ENCODE results near the gene PCSK6.

The PCSK6 gene

DNA sequence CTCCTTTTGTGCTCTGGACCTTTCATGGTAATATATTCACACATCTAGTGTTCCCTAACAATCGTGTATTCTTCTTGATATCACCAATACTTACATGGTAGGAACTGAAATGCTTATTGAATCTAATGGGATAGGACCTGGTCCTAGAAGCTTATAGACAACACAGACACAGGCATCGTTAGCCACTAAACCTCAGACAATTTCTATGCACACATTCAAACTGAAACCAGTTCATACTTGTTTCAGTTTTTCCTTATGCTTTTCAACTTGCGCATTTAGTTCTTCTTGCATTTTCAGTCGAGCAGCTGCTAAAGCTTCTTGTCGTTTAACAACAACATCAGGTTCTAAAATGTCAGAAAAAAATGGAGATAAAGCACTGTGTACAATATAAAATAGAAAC is 214.5 kb downstream of the PCSK6 start:
- DNase-seq (ENCODE audit: low spot score), result no peak

DNA sequence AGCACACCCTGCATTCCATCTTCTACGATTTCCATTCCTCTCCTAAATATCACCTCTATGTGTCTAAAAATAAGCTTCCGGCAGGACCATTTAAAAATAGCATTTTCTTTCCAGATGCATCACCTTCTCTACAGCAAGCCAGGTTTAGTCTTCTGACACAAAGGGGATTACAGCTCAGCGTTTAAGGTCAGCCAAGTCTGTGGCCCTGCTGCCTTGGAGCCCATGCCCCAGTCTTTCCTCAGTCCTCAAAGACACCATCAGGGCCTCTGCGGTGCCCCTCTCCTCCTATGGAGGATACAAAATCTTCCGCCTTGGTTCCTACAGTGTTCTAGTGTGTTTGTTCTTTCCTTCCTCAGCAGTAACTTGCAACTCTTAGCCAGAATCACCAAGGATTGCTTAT is 216.0 kb downstream of the PCSK6 start:
- no peak for DNase-seq (ENCODE audit: low spot score)

DNA sequence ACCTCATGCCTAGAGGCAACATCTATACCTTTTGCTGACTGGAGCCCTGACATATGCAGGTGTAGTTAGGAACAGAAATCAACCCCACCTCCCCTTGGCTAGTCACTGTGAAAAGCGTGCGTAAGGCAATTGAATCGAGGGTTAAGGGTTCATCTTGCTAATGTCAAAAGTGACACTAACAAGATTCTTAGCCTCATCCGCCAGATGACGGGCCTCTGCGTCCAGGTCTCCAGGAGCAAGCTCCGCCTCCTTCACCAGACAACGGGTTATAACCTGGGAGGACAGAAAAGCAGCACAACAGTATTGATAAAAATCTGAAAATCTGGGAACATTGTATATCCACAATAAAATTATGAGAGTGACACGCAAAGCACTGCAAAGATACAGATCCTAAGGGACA is 216.9 kb downstream of the PCSK6 start:
- DNase-seq (ENCODE audit: low spot score), result no peak

DNA sequence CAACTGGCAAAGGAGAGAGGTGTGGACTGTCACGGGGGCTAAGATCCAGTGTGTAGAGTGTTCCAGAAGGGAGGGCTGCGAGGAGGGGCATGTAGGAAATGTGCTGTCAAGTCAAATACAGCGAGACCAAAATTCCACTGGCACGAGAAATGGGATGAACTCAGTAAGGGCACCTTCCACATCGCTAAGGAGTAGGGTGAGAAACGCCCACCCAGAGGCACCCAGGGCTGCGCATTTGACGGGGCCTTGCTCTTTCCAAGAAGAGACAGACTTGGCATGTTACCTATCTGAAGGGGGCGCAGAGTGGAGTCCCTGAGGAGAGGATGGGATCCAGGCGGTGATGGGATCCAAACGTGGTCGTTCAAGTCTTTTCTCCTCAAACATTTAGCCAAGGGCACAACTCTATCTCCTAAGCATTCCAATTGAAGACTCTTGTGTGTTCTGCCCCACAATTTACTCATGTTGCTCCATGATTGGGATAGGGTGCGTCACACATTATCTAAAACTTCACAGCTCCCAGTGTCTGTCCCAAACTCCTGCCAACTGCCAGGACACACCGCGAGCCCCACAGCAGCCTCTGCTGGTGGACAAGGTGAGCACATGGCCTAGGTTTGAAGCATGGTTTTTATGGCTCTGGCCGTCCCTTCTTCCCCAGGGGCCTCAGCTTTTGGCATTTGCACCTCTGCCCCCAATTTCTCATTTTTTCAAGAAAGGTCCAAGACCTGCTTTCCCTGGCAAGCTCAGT is 219.9 kb downstream of the PCSK6 start:
- DNase-seq (ENCODE audit: low spot score), result no peak

DNA sequence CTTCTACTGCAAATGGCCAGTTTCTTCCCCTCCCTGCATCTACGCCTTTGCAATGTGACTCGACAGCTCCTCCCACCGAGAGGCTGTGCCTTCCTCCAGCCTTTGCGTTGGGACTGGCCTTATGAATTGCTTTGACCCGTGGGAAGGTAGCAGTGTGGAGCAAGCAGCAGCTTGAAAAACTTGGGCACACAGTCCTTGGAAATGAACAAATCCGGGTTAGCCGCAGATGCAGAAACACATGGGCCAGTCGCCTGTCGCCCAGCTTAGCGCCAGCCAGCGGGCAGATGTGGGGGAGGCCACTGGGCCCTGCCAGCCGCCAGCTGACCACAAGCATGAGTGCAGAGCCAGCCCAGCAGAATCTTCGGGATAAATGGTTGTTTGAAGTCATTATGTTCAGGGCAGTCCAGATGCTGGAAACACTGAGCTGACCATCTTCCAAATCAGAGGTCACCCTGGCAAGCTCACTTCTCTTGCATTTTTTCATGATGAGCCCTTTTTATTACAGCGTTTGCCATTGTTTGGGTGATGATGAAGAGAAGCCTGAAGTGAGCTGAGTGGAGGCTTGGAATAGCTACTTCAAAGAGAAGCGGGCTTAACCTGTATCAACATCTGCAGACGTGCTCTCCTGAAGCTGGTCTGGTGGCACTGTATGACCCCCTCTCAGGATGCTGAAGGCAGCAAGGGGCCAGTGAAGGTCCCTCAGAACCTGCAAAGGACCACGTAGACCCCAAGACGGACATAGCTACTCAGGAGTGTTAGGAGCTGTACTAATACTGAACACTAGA is 222.0 kb downstream of the PCSK6 start:
- DNase-seq (ENCODE audit: low spot score), result no peak

DNA sequence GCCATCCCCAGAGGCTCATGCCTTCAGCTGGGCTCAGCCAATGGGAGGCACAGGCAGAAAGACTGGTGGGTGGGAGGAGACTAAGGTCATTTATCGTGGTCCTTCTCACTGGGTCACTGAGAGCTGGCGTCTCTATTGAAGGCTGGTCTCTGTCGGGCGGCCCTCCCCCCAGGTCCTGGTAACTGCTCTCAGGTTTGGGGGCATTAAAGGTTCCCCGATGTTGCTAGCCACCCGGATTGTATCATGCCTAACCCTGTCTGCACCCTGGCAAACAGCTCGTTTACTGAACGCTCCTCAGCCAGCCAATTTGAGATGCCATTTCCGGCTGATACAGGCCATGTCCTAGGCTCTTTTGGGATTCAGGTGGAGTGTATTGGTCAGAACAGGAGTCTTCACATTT is 222.7 kb downstream of the PCSK6 start:
- no peak for DNase-seq (ENCODE audit: low spot score)

DNA sequence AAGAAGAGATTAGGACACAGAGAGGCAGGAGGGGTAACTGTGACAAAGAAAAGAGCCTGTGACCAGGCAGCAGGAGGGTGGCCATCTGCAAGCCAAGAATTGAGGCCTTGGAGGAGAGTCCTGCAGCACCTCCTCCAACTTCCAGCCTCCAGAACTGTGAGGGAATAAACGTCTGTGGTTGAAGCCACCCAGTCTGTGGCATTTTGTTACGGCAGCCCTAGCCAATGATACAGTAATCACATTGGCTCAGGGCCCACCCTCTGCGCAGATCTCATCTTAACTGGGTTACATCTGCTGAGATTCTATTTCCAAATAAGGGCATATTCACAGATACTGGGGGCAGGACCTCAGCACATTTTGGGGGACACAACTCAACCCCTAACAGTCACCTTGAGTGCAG is 223.5 kb downstream of the PCSK6 start:
- DNase-seq (ENCODE audit: low spot score), result no peak

DNA sequence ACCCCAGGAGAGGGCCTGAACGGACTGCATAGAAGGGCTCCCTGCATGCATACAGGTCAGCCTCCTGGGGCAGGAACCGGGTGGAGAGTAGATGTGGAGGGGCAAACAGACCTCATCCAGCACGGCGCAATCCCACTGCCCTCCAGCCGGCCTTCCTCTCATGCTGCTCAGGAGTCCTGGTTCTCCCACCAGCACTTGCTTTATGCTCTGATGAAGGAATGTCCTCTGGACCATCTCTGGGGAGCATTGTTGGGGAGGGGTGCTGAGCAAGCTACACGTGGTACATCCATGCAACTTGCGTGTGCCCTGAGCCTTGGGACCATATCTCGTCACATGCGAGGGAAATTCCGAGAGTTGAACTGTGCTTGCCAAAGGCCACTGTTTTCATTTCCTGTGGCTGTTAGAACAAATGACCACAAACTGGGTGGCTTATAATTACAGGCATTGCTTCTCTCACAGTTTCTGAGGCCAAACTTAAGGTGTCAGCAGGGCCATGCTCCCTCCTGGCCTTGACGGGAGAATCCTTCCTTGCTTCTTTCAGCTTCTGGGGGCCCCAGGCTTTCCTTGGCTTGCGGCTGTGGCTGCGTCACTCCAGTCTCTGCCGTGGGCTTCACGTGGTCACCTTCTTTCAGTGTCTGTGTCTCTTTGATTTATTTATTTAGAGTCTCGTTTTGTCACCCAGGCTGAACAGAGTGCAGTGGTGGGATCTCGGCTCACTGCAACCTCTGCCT is 224.4 kb downstream of the PCSK6 start:
- DNase-seq (ENCODE audit: low spot score), result no peak

DNA sequence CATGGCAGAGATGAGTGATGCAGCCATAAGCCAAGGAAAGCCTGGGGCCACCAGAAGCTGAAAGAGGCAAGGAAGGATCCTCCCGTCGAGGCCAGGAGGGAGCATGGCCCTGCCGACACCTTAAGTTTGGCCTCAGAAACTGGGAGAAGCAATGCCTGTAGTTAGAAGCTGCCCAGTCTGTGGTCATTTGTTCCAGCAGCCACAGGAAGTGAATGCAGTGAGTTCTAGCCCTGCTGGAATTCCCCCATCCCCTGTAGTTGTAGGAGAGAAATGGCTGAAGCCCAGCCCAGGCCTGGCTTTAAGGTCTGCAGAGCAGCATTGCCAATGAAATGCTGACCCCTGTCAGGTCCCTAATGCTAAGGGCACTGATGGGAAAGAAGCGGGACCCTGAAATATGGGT is 225.5 kb downstream of the PCSK6 start:
- DNase-seq (ENCODE audit: low spot score), result no peak

DNA sequence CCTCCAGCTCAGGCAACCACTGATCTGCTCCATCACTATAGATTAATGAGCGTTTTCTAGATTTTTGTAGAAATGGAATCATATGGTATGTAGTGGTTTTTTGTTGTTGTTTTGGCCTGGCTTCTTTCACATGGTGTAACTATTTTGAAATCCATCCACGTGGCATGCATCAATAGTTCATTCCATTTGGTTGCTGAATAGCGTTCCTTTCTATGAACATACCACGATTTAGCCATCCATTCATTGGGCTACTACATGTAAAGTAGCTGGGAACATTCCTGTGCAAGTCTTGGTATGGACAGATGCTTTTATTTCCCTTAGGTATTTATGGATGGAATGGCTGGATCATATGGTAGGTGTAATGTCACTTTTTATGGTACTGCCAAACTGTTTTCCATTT is 227.0 kb downstream of the PCSK6 start:
- no peak for DNase-seq (ENCODE audit: low spot score)

DNA sequence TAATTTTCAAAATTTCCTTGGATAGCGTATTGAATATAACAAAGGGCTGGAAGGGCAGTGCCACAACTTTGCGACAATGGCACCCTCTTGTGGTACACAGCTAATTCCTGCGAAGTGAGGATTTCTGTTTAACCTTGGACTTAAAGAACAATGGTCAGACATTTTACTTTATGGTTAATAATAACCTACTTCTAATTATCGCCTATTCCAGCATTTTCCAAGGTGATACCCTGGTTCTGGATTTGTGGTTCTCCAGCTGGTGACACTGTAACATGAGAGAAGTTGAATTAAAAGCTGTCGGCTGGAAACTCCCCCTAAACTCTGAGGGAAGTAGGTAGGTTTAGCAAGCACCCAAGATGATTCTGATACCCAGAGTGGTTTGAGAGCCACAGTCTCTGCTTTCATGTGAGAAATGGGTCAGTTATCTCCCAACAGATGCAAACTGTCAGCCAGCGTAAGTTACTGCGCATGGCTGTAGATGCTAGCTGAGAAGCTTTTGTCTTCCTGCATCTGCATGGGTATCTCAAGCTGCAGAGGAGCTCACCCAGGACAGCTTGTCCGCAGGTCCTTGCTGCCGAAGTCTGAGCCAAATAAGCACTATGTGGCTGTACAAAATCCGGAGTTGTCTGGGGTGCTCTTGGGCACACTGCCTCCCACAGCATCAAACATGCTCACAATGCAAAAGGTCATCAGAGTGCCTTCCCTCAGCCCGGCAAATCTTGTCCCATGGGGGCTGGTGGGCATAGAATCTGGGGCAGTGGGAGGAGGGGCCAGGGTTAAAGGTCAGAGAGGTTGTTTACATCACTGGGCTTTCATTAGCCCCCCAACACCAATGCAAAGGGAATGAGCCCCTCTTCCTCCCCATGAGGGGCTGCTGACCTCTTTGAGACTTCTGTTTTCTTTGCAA is 231.0 kb downstream of the PCSK6 start:
- peak; percentile 76 for DNase-seq (ENCODE audit: low spot score)

DNA sequence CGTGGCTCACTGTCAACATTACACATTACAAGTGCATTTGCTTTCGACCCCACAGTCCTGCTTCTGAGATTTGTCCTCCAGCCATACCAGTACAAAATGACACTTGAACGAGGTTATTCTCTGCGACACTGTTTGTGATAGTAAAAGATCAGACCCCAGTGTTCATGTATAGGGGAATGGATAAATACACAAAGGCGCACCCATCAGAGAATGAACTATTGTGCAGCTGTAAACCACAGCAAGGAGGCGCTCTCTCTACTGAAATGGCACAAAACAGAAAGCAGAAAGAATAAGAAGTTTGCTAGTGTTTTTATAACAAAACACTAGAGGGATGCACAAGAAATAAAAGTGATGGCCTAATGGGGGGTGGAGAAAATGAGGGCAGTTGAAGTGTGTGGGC is 232.8 kb downstream of the PCSK6 start:
- DNase-seq (ENCODE audit: low spot score), result no peak

DNA sequence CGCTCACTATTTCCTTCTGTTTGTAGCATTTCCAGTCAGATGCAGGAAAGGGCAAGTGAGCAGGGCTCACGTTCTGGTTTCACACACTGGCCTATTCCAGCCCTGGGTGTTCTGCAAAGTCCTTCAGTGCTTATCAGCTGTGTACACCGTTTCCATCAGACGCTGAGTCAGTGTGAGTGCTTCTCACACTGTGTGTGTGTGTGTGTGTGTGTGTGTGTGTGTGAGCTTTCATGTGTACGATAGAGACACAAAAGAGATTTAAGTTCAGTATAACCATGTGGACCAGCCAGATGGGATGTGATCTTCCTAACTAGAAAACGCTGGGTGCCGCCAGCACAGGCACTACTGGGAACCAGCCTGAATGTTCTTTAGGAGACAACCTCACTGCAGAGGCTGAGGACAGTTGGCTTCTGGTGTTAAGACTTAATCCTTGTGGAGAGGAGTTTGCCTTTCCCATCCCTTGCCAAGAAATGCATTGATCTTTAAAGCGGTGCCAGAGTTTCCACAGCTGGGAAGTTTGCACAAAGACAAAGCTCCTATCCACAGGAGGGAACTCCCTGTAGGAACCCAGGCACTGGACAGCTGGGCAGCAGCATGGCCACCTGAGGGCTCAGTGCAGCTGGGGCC is 233.8 kb downstream of the PCSK6 start:
- DNase-seq (ENCODE audit: low spot score), result peak; percentile 85

DNA sequence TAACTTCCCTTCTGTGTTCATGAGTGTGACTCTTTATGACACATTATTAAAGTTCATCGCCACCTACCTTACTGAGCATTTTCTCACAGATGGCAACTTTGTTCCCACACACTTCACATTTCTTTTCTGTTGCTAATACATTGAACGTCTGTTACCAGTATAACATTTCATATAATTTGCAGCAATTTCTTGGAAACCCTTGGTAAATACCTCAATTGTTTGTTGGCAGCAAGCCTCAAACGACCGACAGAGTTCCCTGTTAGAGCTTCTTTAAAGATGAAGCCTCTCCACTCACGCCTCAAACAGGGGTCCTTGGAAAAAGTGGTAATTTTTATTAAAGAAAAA is 234.5 kb downstream of the PCSK6 start:
- DNase-seq (ENCODE audit: low spot score), result peak; percentile 61

DNA sequence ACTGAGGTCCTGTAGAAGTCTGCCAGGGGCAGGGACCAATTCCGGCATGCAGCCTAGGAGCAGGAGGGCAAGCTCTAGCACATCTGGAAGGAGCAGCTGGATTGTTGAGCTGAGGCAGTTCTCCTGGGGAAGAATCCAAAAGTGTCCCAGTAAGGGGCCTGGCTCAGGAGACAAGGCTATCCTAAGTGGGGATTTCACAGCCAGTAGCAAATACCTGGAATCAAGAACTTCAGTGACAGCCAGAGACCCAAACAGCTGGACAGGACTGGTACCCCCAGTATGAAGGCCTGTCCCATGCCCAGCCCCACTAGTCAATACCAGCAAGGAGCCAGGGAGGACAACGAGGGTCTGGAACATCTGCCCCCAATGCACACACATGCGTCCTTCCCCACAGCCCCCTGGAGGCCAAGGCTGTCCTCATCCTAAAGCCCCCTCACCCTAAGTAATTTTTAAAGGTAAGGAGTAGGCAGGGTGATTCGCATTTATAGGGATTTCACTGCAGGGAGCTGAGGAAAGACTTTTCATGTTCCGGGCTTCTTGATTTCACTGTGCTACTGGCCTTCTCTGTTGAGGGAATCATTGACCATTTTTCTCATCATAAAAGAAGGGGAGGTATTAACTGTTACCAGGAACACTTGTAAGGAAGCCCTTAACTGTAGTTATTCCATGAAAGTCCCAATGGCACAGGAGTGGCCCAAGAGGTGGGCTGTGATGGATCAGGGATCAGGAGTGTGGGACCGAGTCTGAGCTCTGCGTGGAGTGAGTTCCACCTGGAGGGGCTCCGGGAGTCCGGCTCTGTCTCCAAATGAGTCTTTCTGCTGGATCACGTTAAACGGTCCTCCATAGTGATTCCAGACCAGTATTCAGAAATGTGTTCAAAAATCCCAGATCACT is 235.1 kb downstream of the PCSK6 start:
- DNase-seq (ENCODE audit: low spot score), result no peak
